Endothelial cell of umbilical vein (primary cell): Measurements from ENCODE around the gene TNFRSF1B. TPM values are rescaled to one million over a fixed set of nuclear protein-coding genes. Genes with fewer than 3 reads are reported as not detected.

Experiments
- BruUV-seq: library from RNA; stranded (reverse); fragments of 400-500 nt; replicated peaks from 2 replicates; lab custom pipeline; 2021; lab: Mats Ljungman, UMichigan
- CTCF ChIA-PET: fragments of 300-600, 350-600 bp; sonication (Branson Sonifier 250); formaldehyde crosslinking; loops from one replicate; lab custom pipeline; 2021; ENCODE audit warnings: antibody characterized with exemption, inconsistent platforms; lab: Charles Lee
- POLR2A ChIA-PET: fragments of 300-600, 350-600 bp; sonication (Branson Sonifier 250); formaldehyde crosslinking; loops from one replicate; lab custom pipeline; 2021; ENCODE audit warnings: antibody characterized with exemption, inconsistent platforms; lab: Charles Lee
- DNase-seq: peaks from one replicate; pipeline ENCODE4 v3.0.0-alpha.2; 2011; ENCODE audit warnings: low read depth, low spot score
- FAIRE-seq: peaks from 2 replicates; lab custom pipeline; 2011; peaks lifted over from hg19 to GRCh38; lab: Jason Lieb, UNC
- H2AFZ ChIP-seq: 2 replicates; pipeline ENCODE4 v1.6.0; 2012; ENCODE audit warnings: low read depth, low read length, control low read depth, inconsistent platforms
- H3K27ac ChIP-seq: 2 replicates; pipeline ENCODE4 v1.5.1; 2011; ENCODE audit warnings: low read depth, mild to moderate bottlenecking, control low read depth, low read length, moderate library complexity; ENCODE audit not compliant: insufficient read depth
- H3K27me3 ChIP-seq, 2 experiments: 2 replicates each; pipeline versions ENCODE4 v1.6.0 to v1.6.1; 2011; ENCODE audit warnings: low read length in 2 of 2, mixed read lengths in 1 of 2; ENCODE audit not compliant: control insufficient read depth in 2 of 2, insufficient read depth in 2 of 2
- H3K36me3 ChIP-seq, 2 experiments: 2 replicates in 1 of 2; 3 replicates in 1 of 2; pipeline ENCODE4 v1.5.1; 2011; ENCODE audit warnings: low read length in 2 of 2, mild to moderate bottlenecking in 1 of 2, moderate library complexity in 1 of 2; ENCODE audit not compliant: control insufficient read depth in 2 of 2, insufficient read depth in 2 of 2; ENCODE audit errors: extremely low read depth in 1 of 2
- H3K4me1 ChIP-seq: 3 replicates; pipeline ENCODE4 v1.5.1; 2011; ENCODE audit warnings: mild to moderate bottlenecking, low read length; ENCODE audit not compliant: control insufficient read depth, insufficient read depth; ENCODE audit errors: extremely low read depth
- H3K4me2 ChIP-seq: 2 replicates; pipeline ENCODE4 v1.6.1; 2011; ENCODE audit warnings: low read length, control low read depth, mixed read lengths; ENCODE audit not compliant: insufficient read depth
- H3K4me3 ChIP-seq, 3 experiments: fragments of 200-600 bp in 1 of 3; sonication (generic), shearing (Covaris generic) in 1 of 3; replicated peaks in 1 of 3; 2 replicates each; pipeline ENCODE4 v1.5.1; 2011 to 2016; ENCODE audit warnings: control low read depth in 3 of 3, low read length in 3 of 3, mild to moderate bottlenecking in 2 of 3, inconsistent platforms in 1 of 3, low read depth in 1 of 3, moderate library complexity in 1 of 3; ENCODE audit not compliant: insufficient read depth in 1 of 3
- H3K79me2 ChIP-seq: 2 replicates; pipeline ENCODE4 v1.6.0; 2012; ENCODE audit warnings: low read length, inconsistent platforms; ENCODE audit not compliant: control insufficient read depth, insufficient read depth
- H3K9ac ChIP-seq: replicated peaks from 2 replicates; pipeline ENCODE3; 2011; ENCODE audit warnings: low read length, control low read depth; ENCODE audit not compliant: insufficient read depth; ENCODE audit errors: extremely low read depth
- H3K9me1 ChIP-seq: replicated peaks from 3 replicates; pipeline ENCODE4 v1.6.0; 2011; ENCODE audit warnings: mild to moderate bottlenecking, low read length; ENCODE audit not compliant: control insufficient read depth, insufficient read depth; ENCODE audit errors: extremely low read depth
- H3K9me3 ChIP-seq: replicated peaks from 2 replicates; pipeline ENCODE4 v1.5.1; 2012; ENCODE audit warnings: low read length, inconsistent platforms; ENCODE audit not compliant: control insufficient read depth, insufficient read depth
- H4K20me1 ChIP-seq: replicated peaks from 2 replicates; pipeline ENCODE3; 2011; ENCODE audit warnings: mild to moderate bottlenecking, low read length; ENCODE audit not compliant: control insufficient read depth, insufficient read depth; ENCODE audit errors: extremely low read depth
- CTCF ChIP-seq, 2 donors: IDR thresholded peaks; 1 replicate in 1 of 2; 2 replicates in 1 of 2; pipeline ENCODE4 v1.5.1; 2011; ENCODE audit warnings: low read length in 2 of 2, mild to moderate bottlenecking in 2 of 2, moderate library complexity in 2 of 2, control low read depth in 1 of 2, inconsistent platforms in 1 of 2, low read depth in 1 of 2; ENCODE audit not compliant: insufficient read depth in 1 of 2; ENCODE audit errors: extremely low read depth in 1 of 2
- EZH2 ChIP-seq: IDR thresholded peaks from 2 replicates; pipeline ENCODE4 v1.6.1; 2012; ENCODE audit warnings: borderline replicate concordance, low read depth, mild to moderate bottlenecking, moderate library complexity, low read length, inconsistent platforms; ENCODE audit not compliant: severe bottlenecking
- FOS ChIP-seq: IDR thresholded peaks from 2 replicates; pipeline ENCODE4 v1.6.1; 2011; ENCODE audit warnings: mild to moderate bottlenecking, low read length, moderate library complexity, borderline replicate concordance; ENCODE audit not compliant: insufficient read depth
- GATA2 ChIP-seq: IDR thresholded peaks from 2 replicates; pipeline ENCODE4 v1.7.0; 2011; ENCODE audit warnings: low read depth, mild to moderate bottlenecking, moderate library complexity, mixed read lengths, low read length; ENCODE audit not compliant: insufficient read length, insufficient read depth
- JUN ChIP-seq: IDR thresholded peaks from 2 replicates; pipeline ENCODE4 v1.6.1; 2011; ENCODE audit warnings: borderline replicate concordance, low read depth; ENCODE audit not compliant: insufficient read length, insufficient read depth
- MAX ChIP-seq: IDR thresholded peaks from 2 replicates; pipeline ENCODE4 v1.6.1; 2011; ENCODE audit not compliant: insufficient read depth, insufficient read length
- MYC ChIP-seq: IDR thresholded peaks from one replicate; pipeline ENCODE4 v1.6.1; 2011; ENCODE audit warnings: mild to moderate bottlenecking, low read depth, low read length
- POLR2A ChIP-seq: IDR thresholded peaks from 2 replicates; pipeline ENCODE4 v1.6.1; 2012; ENCODE audit warnings: low read depth, mild to moderate bottlenecking, control low read depth, low read length
- POLR2AphosphoS5 ChIP-seq: IDR thresholded peaks from 2 replicates; pipeline ENCODE4 v1.6.1; 2012; ENCODE audit warnings: low read depth, mild to moderate bottlenecking, control low read depth, low read length, moderate library complexity; ENCODE audit not compliant: insufficient read depth
- dilution Hi-C: fragments of 300-500 bp; cut with MboI; formaldehyde crosslinking; loops from one replicate; pipeline ENCODE4 v1.15.0; 2019; ENCODE audit warnings: low sequenced_read_pairs; ENCODE audit not compliant: extremely low pct_ligation_motif_present
- intact Hi-C: fragments of 100-400 bp; cut with micrococcal nuclease; formaldehyde crosslinking; loops from one replicate; pipeline ENCODE4 v1.10.0; 2022
- polyA plus RNA-seq, 4 experiments: library from polyadenylated mRNA; depleted of rRNA in 3 of 4; stranded (reverse) in 3 of 4; unstranded in 1 of 4; fragments of >200 nt; gene quantifications; 2 replicates each; pipeline versions ENCODE4 v1.2.1 to v1.2.3, GENCODE V29; 2011 to 2012; ENCODE audit warnings: missing spikeins in 1 of 4
- total RNA-seq: library from RNA; stranded (reverse); gene quantifications from 2 replicates; pipeline ENCODE4 v1.2.3, GENCODE V29; 2021

The TNFRSF1B gene
- total and polyA plus RNA-seq, 2 donors (not counting 3 experiments of a cell fraction or from before 2014, with no cell fraction given) = 53.6 to 65.9 TPM

- H2AFZ ChIP-seq = no peak overlapping the region
- no peaks in the 10 kb centered on the region for H3K79me2 ChIP-seq
- no peaks in the 10 kb centered on the region for H3K9me1 ChIP-seq
- no peak overlapping the region for H3K27ac ChIP-seq
- CTCF ChIA-PET = interaction anchor here (3.5 to 11.8 kb wide), 3 partner anchors 11 to 76 kb away, joined by 48 to 537 read pairs (median 70); no protein-coding TSS in a partner anchor
- no peak overlapping the region for H3K4me2 ChIP-seq
- no peaks in the 10 kb centered on the region for H3K36me3 ChIP-seq
- FAIRE-seq (no peak), DNase-seq (no peak)
- H3K4me1 ChIP-seq = peaks cover 9% of the 10 kb centered on the region
- BruUV-seq = no TSS peak
- H3K9me3 ChIP-seq = no peaks in the 10 kb centered on the region
- no peaks in the 10 kb centered on the region for H3K27me3 ChIP-seq
- H3K4me3 ChIP-seq = no peak overlapping the region
- TF ChIP-seq MYC = no peak
- TF ChIP-seq POLR2A = no peak
- no peak for TF ChIP-seq FOS
- no peak for TF ChIP-seq JUN
- TF ChIP-seq GATA2 = no peak
- no peak for TF ChIP-seq EZH2
- TF ChIP-seq CTCF (IDR thresholded peaks at IDR 0.05; ENCODE audit: extremely low read depth in 1 of 2, insufficient read depth in 1 of 2, low read depth in 1 of 2, low read length in 2 of 2) = no peak
- TF ChIP-seq MAX = no peak
- TF ChIP-seq POLR2AphosphoS5 = no peak
- dilution Hi-C loops = no loop called here
- intact Hi-C loops = no loop called here
- no peaks in the 10 kb centered on the region for H4K20me1 ChIP-seq
- POLR2A ChIA-PET = no interaction called here
- no peak overlapping the region for H3K9ac ChIP-seq
Measured at GRCh38 chr1:12127206-12127810, 39.5 kb upstream of the TNFRSF1B start.
